Testis (tissue), 3 donors: Measurements from ENCODE around the gene SMARCC2. TPM values are rescaled to one million over a fixed set of nuclear protein-coding genes. Genes with fewer than 3 reads are reported as not detected.

Experiments
- DNase-seq: peaks from one replicate; pipeline ENCODE4 v3.0.0-alpha.2; 2019
- H3K27ac ChIP-seq, 2 donors: fragments of 200-600 bp; sonication (generic); one replicate each; pipeline ENCODE4 v1.5.1; 2019
- H3K27me3 ChIP-seq: fragments of 200-600 bp; sonication (generic); one replicate; pipeline ENCODE4 v1.5.1; 2019
- H3K36me3 ChIP-seq: fragments of 200-600 bp; sonication (generic); one replicate; pipeline ENCODE4 v1.5.1; 2017; ENCODE audit warnings: low read depth; ENCODE audit errors: missing control alignments
- H3K4me1 ChIP-seq: fragments of 200-600 bp; sonication (generic); one replicate; pipeline ENCODE4 v1.5.1; 2019
- H3K4me3 ChIP-seq, 2 donors: fragments of 200-600 bp; sonication (generic); one replicate each; pipeline ENCODE4 v1.5.1; 2017 to 2019
- H3K9me3 ChIP-seq: fragments of 200-600 bp; sonication (generic); one replicate; pipeline ENCODE4 v1.5.1; 2017
- CTCF ChIP-seq, 3 experiments: fragments of 450-650 bp in 2 of 3; fragments of 200-600 bp in 1 of 3; sonication (generic) in 1 of 3; IDR thresholded peaks; one replicate each; pipeline ENCODE4 v1.5.1; 2016 to 2019; ENCODE audit warnings: antibody characterized with exemption in 3 of 3, mild to moderate bottlenecking in 2 of 3, moderate library complexity in 1 of 3
- POLR2A ChIP-seq: fragments of 450-650 bp; IDR thresholded peaks from one replicate; pipeline ENCODE4 v1.6.1; 2017; ENCODE audit warnings: antibody characterized with exemption, mild to moderate bottlenecking, moderate library complexity
- WGBS, 2 donors: methylation state at CpG; one replicate each; pipeline ENCODE4 v1.1.5; 2018; 5-methylcytosine and 5-hydroxymethylcytosine counted together
- intact Hi-C: fragments of 100-400 bp; cut with DNase I; formaldehyde crosslinking; loops from one replicate; pipeline ENCODE4 v1.15.1; 2023; ENCODE audit warnings: low total_unique reads
- polyA plus RNA-seq: library from polyadenylated mRNA; stranded (reverse); fragments of 350-450 nt; fragmentation: Illumina TruSeq; extraction: RNeasy Lipid Tissue Mini Kit (QIAGEN cat#74804); gene quantifications from one replicate; pipeline ENCODE4 v1.2.3, GENCODE V29; 2014; ENCODE audit warnings: low read depth, low replicate concordance; ENCODE audit not compliant: insufficient read depth
- total RNA-seq, 2 donors: library from RNA; depleted of rRNA; stranded (reverse); fragments of >200 nt; gene quantifications; one replicate each; pipeline ENCODE4 v1.2.3, GENCODE V29; 2016

SMARCC2 gene
- total and polyA plus RNA-seq, 3 donors from 2014 or later: 69.5 to 148 (median 106) TPM

- Histone ChIP-seq H3K4me3 (no peak overlapping the region), H3K9me3 (no peaks in the 10 kb centered on the region), H3K27ac (no peak overlapping the region), H3K36me3 (no peaks in the 10 kb centered on the region), H3K4me1 (peaks cover 10% of the 10 kb centered on the region), H3K27me3 (no peaks in the 10 kb centered on the region)
- 74 to 100% methylated on average over 4 to 7 of the region's 7 CpGs for WGBS, 2 donors
- intact Hi-C loops: no loop called here
- TF ChIP-seq CTCF (IDR thresholded peaks at IDR 0.05) (no peak), POLR2A (no peak)
- no peak for DNase-seq
These were observed 39.8 kb upstream of the SMARCC2 start for GRCh38 chr12:56229082-56229481.

GRCh38 chr12:56224954-56225353 is 35.7 kb upstream of the SMARCC2 start:
- intact Hi-C loops: no loop called here
- TF ChIP-seq POLR2A (no peak), CTCF (IDR thresholded peaks at IDR 0.05) (no peak)
- H3K27ac ChIP-seq: peak overlapping the region in 1 of 2 donors; percentile 21

GRCh38 chr12:56224102-56224701 is 34.9 kb upstream of the SMARCC2 start, which contains the start of gene NABP2:
Gene NABP2, plus strand, starts transcription at chr12:56224342. Its CDS starts 515 bp downstream, at chr12:56224857.
- peak within 1 kb of the TSS; percentile 47 to 98 for H3K27ac ChIP-seq
- DNase-seq: peak; percentile 98
- H3K27me3 ChIP-seq: no peaks in the 10 kb centered on the region
- H3K4me1 ChIP-seq: peaks cover 37% of the 10 kb centered on the region
- H3K9me3 ChIP-seq: no peaks in the 10 kb centered on the region
- TF ChIP-seq CTCF (IDR thresholded peaks at IDR 0.05) (peak; percentile 83 to 98 (median 90)), POLR2A (no peak)
- intact Hi-C loops: no loop called here
- H3K4me3 ChIP-seq: peak within 1 kb of the TSS; percentile 47 to 68
- 0 to 1% methylated on average over 12 to 26 of the region's 41 CpGs for WGBS, 2 donors
- H3K36me3 ChIP-seq: no peaks in the 10 kb centered on the region

More at GRCh38 chr12:56224954-56225353, 35.7 kb upstream of the SMARCC2 start:
- Histone ChIP-seq H3K4me1 (peaks cover 34% of the 10 kb centered on the region), H3K27me3 (no peaks in the 10 kb centered on the region), H3K9me3 (no peaks in the 10 kb centered on the region), H3K4me3 (peak overlapping the region; percentile 47 to 68), H3K36me3 (no peaks in the 10 kb centered on the region)
- no peak for DNase-seq
- 46 to 47% methylated on average over 8 to 11 of the region's 11 CpGs for whole genome bisulfite sequencing, 2 donors

- Histone ChIP-seq H3K9me3 (no peaks in the 10 kb centered on the region), H3K36me3 (no peaks in the 10 kb centered on the region), H3K27ac (peak overlapping the region in 1 of 2 donors; percentile 47), H3K4me3 (peak overlapping the region in 1 of 2 donors; percentile 68), H3K27me3 (no peaks in the 10 kb centered on the region), H3K4me1 (peaks cover 37% of the 10 kb centered on the region)
- intact Hi-C loops: no loop called here
- no peak for DNase-seq
- WGBS, 2 donors: 11 to 27% methylated on average over 15 of the region's 15 CpGs
- TF ChIP-seq CTCF (IDR thresholded peaks at IDR 0.05) (no peak), POLR2A (no peak)
These were observed 34.4 kb upstream of the SMARCC2 start for GRCh38 chr12:56223571-56224101.
